CD1c-positive myeloid dendritic cell (primary cell): ENCODE data around the gene PARD3.

Source experiments
- DNase-seq: peaks from one replicate; pipeline ENCODE4 v3.0.0-alpha.2; 2016; ENCODE audit errors: extremely low spot score

PARD3 gene

DNA sequence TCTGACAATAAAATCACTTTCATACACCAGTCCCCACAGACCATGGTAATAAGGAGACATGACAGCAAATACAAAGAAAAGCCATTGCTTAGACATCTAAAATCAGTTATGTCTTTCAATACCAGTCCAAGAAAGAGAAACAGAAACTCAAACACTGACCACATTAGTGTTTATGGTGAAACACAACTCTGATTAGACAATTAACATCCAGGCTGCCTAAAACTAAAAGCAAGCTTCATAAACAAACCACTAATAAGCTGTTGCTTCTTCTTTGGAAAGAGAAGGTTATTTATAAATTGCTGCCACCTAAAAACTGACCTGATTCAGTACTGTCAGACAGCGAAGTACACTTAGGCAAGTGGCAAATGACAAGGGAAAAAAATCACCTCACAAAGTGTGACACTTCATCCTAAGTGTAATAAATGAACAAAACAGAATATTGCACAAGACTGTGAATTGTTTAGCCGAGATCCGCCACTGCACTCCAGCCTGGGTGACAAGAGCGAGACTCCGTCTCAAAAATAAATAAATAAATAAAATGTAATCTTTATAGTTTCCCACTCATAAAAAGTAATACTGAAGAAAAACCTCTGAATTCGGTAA, 277.4 kb downstream of the PARD3 start:
- DNase-seq = no peak

DNA sequence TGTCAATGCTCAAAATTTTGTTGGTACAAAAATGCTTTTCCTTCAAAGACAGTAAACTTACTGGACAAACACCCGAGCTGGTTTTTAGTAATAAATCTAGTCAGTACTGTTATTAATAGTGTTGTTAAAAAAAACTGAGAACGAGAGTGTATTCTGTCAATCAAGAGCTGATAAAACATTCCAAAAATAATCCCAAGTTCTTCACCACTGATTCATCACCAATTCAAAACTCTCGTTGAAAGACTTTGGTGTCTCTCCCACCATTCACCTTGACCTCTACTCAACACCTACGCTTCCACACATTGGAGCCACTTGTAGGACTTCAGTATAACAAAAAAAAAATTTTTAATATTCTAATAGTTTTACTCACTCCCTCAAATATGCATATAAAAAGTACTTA, 279.2 kb downstream of the PARD3 start:
- no peak for DNase-seq

DNA sequence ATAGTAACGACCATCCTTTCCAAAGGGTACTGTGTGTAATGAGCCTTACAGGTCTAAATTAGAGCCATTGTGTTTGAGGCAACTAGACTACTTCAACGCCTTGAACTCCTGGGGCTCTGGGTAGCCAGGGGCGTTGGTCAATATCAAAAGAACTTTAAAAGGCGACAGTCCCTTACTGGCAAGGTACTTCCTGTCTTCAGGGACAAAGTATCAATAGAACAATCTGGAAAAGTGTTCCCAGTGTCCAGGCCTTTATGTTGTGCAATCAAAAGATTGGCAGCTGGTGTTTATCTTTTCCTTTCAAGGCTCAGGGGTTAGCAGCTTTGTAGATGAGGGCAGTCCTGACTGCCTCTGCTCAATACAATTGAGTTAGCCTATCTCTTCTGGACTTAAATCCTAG, 284.3 kb downstream of the PARD3 start:
- DNase-seq = no peak

DNA sequence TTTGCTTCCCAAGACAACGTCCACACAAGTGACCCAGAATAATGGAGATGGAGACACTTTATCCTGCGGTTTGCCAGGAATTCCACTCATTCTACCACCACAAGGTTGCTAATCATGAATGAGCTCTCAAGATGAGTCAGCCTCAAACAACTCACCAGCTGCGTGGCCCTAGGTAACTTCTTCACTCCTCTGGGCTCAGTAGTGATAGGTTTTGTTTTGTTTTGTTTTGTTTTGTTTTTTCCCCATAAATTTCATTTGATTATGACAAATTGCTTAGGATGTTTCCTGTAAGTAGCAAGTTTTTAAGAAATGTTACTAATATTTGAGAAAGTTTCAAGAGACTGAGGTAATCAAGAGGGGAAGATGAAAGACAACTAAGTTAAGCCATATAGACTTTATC, 286.8 kb downstream of the PARD3 start:
- DNase-seq = no peak

DNA sequence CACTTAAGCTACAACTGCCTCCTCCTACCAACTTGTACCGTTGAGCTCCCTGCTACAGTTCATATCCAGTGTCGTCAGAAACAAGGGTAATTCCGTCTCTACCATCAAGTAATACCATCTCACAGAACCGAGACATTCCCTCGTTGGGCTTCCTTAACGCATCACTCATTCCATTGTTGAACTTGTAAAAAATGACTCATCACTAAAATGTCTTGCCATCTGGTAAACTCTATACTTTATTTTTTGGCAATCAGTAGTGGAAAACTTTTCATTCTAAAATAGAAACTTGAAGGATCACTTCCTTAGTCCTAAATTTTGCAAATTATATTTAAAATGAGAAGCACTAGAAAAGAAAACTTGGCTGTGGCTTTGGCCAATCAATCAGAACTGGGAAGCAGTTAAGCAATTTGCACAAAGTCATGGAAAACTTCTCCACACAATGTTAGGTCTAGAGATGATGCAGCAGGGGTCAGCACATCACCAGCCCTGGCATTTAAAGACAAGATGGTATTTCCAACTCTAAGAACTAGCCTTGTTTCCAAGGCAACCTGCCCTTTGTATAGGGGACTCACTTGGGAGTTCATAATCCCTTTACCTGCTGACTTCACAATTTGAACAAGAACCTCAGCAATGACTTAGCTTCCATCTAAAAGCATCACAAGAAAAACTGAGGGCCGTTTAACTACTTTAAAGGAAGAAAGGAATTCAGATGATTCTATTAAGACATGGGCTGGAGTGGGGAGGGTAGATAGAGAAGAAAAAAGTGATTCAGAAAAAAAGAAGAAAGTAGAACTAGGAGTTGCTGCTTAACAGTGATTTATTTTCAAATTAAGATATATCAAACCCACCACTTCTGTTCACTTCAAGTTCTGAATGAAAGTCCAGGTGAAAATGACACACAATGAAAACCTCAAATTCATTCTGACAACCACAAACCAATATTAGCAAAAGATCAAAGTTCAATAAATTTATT, 288.1 kb downstream of the PARD3 start:
- DNase-seq = no peak

DNA sequence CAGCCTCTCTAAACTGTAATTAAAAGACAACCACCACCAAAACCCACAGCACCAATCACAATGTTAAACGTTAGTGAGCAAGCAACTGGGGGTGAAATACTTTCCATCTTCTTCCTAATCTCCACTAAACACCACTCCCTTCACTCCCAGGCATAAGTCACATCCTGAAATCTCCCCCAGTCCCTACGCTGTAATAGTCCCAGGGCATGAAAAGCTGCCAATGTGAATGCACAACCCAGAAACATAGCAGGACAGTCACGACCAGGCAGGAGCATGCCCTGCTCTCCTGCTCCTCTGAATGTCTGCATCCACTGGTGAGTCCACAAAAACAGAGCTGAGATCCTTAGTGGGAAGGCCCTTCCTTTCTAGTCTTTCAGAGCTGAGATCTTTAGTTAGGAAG, 288.9 kb downstream of the PARD3 start:
- DNase-seq = no peak

DNA sequence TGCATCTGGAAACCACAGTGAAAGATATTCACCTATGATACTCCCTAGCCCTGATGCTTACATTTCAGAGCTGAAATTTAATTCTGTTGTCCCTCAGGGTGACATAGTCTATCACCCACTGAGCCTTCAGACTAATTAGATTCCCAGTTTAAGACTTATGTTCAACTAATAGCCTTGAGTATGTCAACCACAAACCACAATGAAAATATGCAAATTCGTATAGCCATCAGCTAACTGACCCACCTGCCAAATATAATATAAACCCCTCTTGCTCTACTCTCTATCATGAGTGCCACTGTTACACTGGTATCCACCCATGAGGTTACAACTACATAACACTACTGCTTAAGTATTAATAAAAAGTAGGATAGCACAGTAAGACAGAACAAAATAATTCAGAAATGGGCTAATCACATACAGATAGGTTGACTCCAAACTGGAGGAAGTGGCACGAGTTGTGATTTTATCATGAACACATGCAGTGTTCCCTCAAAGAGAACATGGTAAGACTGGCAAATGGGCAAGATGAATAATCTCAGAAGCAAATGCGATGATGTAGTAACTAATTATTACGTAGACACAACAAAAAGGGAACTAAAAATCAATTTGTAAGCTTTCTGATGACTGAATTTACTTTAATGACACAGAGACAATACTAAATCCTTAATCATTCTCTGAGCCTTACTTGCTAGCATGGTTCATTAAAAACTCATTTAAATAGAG, 290.6 kb downstream of the PARD3 start:
- no peak for DNase-seq

DNA sequence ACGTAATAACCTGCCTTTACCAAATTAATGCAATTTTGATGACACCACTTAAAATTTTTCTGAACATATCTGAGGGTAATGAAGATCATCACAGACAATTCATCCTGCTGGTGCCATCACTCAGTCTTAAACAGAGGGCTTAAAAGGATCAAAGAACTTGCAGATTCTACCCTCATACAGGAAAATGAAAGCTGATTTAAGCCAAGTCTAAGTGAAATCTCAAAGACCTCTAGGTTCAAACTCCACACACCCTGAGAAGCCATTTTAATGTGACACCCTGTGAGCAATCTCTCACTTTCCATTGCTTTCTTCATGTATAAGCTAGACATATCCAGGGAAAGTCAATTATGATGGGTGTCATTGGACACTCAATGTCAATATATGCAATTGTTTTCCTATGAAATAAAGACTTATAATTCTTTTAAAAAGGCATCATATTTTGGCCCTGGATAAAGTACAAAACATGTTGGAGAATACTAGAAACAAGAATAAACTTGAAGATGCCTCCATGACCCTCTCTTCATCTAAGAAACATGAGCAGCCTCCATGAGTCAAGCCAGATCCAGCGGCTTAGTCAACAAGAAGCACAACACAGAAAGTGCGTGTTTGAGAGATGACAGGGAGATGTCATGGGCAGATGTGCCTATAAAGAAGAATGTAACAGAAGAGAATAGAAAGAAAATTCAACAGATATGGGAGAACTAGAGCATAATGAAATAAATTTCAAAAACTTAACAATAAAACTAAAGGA, 291.9 kb downstream of the PARD3 start:
- DNase-seq = no peak

DNA sequence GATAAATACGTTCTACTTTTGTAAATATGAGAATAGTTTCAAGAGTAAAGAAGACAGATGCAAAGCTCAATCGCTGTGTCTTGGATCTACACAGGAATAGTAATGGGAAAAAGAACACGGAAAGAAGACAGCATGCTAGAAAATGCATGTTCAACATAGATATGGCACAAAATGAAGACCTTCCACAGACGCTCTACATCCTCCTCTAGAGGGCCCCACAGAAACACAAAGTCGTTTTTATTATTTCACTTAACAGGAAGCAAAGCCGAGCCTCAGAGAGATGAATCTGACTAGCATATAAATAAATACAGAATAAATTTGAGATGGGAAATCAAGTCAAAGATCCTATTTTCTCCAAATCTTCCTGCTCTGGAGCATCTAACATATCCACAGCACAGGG, 292.6 kb downstream of the PARD3 start:
- peak; percentile 36 for DNase-seq

DNA sequence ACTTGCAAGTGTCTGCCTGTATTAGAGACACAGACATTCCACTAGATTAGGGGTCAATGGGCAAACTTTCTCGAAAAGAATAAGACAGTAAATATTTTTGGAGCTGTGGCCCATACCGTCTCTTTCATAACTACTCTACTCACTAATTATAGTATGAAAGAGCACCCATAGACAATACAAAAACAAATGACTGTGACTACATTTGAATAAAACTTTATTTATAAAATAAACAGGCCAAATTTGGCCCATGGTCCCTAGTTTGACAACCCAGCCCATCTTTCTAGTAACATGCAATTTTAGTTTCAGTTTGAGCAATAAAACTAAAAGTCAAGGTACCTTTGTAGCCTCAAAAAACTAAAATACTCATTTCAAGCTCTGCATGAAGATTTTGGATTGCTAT, 294.6 kb downstream of the PARD3 start:
- no peak for DNase-seq

DNA sequence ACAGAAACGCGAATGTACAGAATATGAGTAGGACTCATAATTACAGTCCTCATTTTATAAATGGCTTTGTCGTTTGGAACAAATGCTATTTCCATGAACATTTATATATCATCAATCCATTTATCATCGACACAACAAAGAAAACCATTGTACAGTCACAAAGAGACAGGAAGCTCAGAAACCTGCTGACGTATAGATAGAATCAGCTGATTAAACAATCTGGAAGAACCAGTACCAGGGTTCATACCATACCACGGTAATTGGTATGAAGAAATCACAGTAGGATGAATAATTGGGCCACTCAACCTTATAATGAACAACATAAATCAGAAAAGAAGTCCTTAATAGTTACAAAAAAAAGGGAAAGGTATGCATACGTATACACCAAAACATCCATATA, 295.0 kb downstream of the PARD3 start:
- no peak for DNase-seq

DNA sequence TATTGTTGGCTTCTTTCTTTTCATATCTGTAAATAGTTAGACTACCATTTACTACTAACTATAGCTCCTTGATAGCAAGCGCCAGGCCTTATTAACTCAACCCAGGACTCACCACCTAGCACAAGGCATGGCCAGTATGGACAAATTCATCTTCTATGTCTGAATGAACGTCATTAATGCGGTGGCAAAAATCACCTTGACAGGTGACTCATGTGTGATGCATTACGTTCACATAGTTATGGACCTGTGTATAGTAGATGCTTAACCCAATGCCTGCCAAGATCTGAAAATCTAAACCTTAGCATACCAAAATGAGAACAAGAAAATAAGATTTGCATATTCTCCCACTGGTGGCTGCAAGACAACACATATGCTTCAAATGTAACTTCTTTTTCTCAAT, 300.8 kb downstream of the PARD3 start:
- no peak for DNase-seq

DNA sequence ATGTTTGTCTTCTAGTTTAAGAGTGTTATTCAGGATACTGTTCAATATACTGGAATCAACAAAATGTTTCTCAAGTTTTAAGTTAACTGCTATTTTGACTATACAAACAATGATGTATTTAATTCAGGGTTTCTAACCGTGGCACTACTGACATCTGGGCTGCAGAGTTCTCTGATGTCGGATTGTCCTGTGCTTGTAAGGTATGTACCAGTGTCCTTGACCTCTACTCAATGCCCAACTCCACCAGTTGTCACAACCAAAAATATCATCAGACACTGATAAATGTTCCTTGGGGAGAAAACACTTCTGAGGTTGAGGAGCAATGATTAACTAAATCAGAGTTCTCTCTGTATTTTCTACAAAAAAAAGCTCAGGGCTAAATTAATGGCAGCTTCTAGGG, 301.5 kb downstream of the PARD3 start:
- DNase-seq = no peak

DNA sequence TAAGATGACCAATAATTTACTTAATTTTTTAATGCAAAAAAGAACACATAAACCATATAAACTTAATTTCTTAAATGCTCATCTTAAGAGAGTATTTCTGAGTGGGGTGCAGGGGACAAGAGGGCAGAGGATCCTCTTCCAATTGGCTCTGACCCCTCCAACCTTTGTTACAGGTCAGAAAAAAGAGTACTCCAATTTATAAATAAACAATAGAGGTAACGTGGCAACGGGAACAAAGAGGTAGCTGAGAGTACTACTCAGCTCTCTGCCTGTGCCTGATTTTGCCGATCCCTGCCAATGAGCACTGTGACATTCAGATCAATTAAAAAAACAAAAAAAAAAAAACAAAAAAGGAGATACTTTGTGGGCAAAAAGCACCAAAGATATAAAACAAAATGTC, 307.9 kb downstream of the PARD3 start:
- DNase-seq = no peak

DNA sequence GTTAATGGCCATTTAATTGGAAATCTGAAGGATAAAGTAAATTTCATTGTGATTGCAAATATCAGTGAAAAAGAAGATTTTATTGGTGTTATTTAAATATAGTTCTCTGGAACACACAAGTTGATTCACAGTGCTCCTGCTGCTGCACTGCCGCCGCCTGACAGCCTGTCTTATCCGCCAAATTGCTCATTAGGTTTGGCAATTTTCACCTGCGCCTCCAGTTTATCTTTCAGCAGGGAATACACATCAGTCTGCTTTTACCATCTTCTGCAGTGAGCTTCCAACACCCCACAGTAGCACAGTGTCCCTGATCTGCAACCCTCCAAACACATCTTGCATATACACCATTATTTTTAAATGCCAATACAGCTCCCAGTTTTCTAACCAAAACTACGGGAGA, 308.3 kb downstream of the PARD3 start:
- no peak for DNase-seq

DNA sequence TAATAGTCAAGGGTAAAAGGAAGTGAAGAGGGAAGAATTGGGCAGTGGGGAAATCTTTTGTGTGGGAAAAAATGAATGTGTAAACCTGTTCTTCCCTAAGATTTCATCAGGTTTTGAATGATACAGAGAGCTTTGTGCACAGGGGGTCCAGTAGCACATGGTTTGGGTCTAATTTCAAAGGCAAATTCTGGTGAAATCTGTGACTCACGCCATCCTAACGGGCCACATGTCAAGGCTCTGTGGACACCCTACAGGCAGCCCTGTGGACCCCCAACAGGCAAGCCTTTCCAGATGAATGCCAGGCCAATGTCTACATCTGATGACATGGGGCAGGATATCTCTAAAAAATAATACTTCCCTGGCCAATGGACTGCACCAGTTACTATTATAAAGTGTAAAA, 309.8 kb downstream of the PARD3 start:
- DNase-seq = no peak

DNA sequence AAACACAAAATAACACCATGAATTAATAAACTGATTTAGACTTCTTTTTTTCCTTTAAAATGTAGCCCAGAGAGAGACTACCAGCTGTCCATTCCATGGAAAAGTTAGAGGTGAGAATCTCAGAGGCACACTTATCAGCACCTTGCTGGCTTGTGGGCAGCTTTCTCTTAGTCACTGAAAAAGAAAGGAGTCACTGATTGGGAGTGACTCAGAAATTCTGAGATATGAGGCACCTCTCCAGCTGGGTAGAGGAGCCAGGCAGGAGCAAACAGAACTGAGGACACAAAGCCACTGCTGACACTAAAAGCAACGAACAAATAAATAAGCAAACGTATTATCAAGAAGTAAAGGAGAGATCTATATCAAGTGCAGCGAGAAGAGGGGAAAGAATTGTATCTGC, 310.6 kb downstream of the PARD3 start:
- DNase-seq = no peak

DNA sequence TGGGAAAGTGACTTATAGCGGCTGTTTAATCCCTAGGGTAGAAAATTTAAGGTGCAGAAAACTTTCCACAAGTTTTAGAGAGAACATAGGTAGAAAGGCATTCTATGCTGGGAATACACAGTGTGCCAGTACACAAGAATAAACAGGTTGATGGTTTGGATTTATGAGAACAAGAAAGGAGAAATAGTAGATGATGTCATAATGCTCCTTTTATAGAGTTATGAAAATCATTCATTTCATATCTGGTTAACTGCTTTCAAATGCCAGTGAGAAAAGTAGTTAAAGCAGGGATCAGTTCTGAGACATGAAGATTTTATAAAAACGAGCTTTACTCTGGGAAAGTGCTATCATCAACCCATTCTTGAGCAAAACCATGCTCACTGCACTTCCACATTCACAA, 311.4 kb downstream of the PARD3 start:
- no peak for DNase-seq

DNA sequence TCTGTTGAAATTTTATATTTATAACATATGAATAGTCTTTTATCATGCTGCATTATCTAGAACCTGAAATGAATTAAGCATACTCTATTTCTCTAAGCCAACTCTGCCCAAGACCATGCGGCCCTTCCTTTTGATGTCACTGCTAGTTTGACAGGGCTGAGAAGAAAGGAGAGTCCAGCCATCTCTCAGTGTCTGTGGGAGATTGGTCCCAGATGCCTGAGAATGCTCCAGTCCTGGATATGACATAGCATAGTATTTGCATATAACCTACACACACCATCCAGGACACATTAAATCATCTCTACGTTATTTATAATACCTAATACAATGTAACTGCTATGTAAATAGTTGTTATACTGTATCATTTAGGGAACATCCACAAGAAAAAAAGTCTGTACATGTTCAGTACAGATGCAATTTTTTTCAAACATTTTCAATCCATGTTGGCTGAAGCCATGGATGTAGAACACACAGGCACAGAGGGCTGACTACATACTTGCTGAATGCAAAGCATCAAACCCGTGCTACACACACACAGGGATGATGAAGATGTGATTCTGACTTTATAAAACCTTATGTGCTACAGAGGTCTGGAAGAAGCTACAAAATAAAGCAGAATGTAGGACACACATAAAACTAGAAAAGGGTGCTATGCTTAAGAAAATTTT, 315.4 kb downstream of the PARD3 start:
- no peak for DNase-seq

DNA sequence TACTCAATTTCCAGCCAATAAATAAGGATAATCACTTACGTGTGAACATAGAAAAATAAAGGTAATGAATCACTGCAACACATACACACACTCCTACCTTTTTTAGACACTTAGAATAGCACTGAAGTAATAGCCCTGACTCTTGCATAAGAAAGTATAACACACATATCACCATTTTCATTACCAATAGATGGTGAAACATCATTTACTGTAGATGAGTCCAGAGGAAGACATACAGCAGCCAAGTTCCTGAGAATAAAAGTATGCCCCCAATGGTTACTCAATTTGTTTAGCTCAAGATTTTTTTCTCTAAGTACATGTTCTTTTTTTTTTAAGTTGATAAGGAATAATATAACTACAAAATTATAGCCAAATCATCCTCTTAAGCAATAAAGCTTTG, 316.3 kb downstream of the PARD3 start:
- no peak for DNase-seq

DNA sequence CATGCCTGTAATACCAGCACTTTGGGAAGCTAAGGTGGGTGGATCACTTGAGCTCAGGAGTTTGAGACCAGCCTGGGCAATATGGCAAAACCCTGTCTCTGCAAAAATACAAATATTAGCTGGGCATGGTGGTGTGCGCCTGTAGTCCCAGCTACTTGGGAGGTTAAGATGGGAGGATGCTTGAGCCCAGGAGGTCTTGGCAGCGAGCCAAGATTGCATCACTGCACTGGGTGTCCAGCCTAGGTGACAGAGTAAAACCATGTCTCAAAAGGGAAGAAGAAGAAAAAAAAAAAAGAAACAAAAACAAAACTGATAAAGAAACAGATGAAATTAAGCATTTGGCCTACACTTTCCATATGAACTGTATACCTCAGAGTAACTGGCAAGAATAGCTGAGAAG, 319.2 kb downstream of the PARD3 start:
- DNase-seq = no peak

DNA sequence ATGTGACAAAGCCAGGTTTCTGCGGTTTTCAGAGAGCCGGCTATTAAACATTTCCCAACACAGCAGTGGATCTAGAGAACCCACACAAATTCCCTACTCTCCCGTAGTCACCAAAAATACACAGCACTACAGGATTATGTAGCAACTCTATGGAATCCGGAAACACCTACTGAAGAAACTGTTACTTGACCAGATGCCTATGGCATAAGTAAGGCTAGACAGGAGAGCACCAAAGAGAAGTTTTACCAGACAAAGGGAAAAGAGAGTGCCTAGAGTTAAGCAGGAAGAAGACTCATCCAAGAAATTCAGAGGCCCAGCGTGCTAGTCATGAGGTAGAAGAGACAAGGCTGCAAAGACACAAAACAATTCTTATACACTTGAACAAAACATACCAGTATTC, 321.1 kb downstream of the PARD3 start:
- DNase-seq = no peak
